Measurements from ENCODE around the gene SLC5A5. TPM values are rescaled to one million over a fixed set of nuclear protein-coding genes. Genes with fewer than 3 reads are reported as not detected.

SLC5A5 gene
- total and polyA plus RNA-seq, 2 of the 8 experiments (the other 6 are each of a cell fraction or from before 2014, with no cell fraction given) = 1.5 to 1.8 TPM

GRCh38 chr19:17859533-17860330, 12.0 kb upstream of the SLC5A5 start, which contains the start of gene RPL18A (continued):
- TF ChIP-seq SIRT6 (IDR thresholded peaks at IDR 0.05; ENCODE audit: low read length) (no peak), PHF8 (conservative IDR thresholded peaks at IDR 0.05; ENCODE audit: low read depth, low read length) (peak; percentile 93), GABPA (IDR thresholded peaks at IDR 0.05; ENCODE audit: borderline replicate concordance, insufficient read depth, low read length) (peak; percentile 92), ZNF274 (IDR thresholded peaks at IDR 0.05; ENCODE audit: borderline replicate concordance, extremely low read depth, low read length) (no peak), CBX8 (IDR thresholded peaks at IDR 0.05; ENCODE audit: borderline replicate concordance, low read depth, low read length) (no peak), USF2 (IDR thresholded peaks at IDR 0.05; ENCODE audit: low read length) (no peak; the same call in 1 of the 2 replicates), RNF2 (IDR thresholded peaks at IDR 0.05; ENCODE audit: borderline replicate concordance, low read depth, low read length, missing control alignments, poor library complexity, severe bottlenecking) (no peak), KDM4A (IDR thresholded peaks at IDR 0.05; ENCODE audit: low read depth, low read length, severe bottlenecking) (no peak), ATF3 (IDR thresholded peaks at IDR 0.05; ENCODE audit: insufficient read depth, low read depth, low read length) (peak; percentile 35; the same call in 1 of the 2 replicates), CEBPB (IDR thresholded peaks at IDR 0.05; ENCODE audit: low read depth, low read length) (no peak), SP2 (IDR thresholded peaks at IDR 0.05; ENCODE audit: low read length) (peak; percentile 88), CTCF (IDR thresholded peaks at IDR 0.05; ENCODE audit: control extremely low read depth in 1 of 3, insufficient read depth in 1 of 3, low read depth in 1 of 3, low read length in 3 of 3) (peak; percentile 81 to 93 (median 82)), ASH2L (IDR thresholded peaks at IDR 0.05; ENCODE audit: low read length) (peak; percentile 43), POU5F1 (IDR thresholded peaks at IDR 0.05; ENCODE audit: low read depth, low read length) (0 out of 2 replicates have a peak, but pooled peaks have one; percentile 12), EP300 (IDR thresholded peaks at IDR 0.05; ENCODE audit: borderline replicate concordance in 1 of 2, low read depth in 2 of 2, low read length in 2 of 2) (no peak; a peak in 1 of 3 replicates), HDAC2 (IDR thresholded peaks at IDR 0.05; ENCODE audit: borderline replicate concordance in 1 of 2, low read depth in 2 of 2, low read length in 2 of 2) (no peak), BACH1 (IDR thresholded peaks at IDR 0.05; ENCODE audit: low read length) (peak; percentile 13), GTF2F1 (IDR thresholded peaks at IDR 0.05; ENCODE audit: borderline replicate concordance, low read depth, low read length) (peak; percentile 88)
